Epithelial cell of umbilical artery (primary cell): Measurements from ENCODE around the gene THRSP. TPM values are rescaled to one million over a fixed set of nuclear protein-coding genes. Genes with fewer than 3 reads are reported as not detected.

Experiments used
- total RNA-seq: library from RNA; depleted of rRNA; stranded (reverse); fragments of >200 nt; gene quantifications from 2 replicates; pipeline ENCODE4 v1.2.3, GENCODE V29; 2014

THRSP gene
- total RNA-seq: not detected in 2 replicates

GRCh38 chr11:78063440-78064181, at the start of gene THRSP:
THRSP (plus strand) TSS chr11:78063861; CDS start chr11:78063882, 21 bp downstream.

GRCh38 chr11:78022397-78023396, 41.0 kb upstream of the THRSP start, which contains the start of gene KCTD14:
KCTD14 (minus strand) TSS chr11:78023276; CDS start chr11:78023249, 27 bp downstream.

GRCh38 chr11:78079232-78080083, 15.8 kb downstream of the THRSP start, which contains the start of gene NDUFC2:
NDUFC2 (minus strand) TSS chr11:78079862; CDS start chr11:78079744, 118 bp downstream.

Other genes starting within 250 kb of the THRSP start
- gene RSF1, start 243.1 kb upstream of the THRSP start, total RNA-seq: 34.4 and 52.0 TPM in 2 replicates
- gene AAMDC, start 242.7 kb upstream of the THRSP start, total RNA-seq: 52.3 and 80.1 TPM in 2 replicates
- gene INTS4, start 69.2 kb upstream of the THRSP start, total RNA-seq: 34.4 and 44.5 TPM in 2 replicates
- 0.32 and 0.91 TPM in 2 replicates for gene KCTD14, start 40.6 kb upstream of the THRSP start, total RNA-seq
- 109 and 122 TPM in 2 replicates for gene NDUFC2, start 16.0 kb downstream of the THRSP start, total RNA-seq
- 21.4 and 61.9 TPM in 2 replicates for gene ALG8, start 75.8 kb downstream of the THRSP start, total RNA-seq
- 3.8 and 3.9 TPM in 2 replicates for gene KCTD21, start 124.8 kb downstream of the THRSP start, total RNA-seq
- gene USP35, start 125.1 kb downstream of the THRSP start, total RNA-seq: 6.2 and 7.9 TPM in 2 replicates